IMR-90 (cell line): ENCODE results near the gene PAFAH1B2. TPM values are rescaled to one million over a fixed set of nuclear protein-coding genes. Genes with fewer than 3 reads are reported as not detected.
"Not testable (repeated sequence)": the region's sequence is repeated elsewhere in the genome, so short reads cannot be mapped to it uniquely, and the experiment has no call there.

Experiments
- ATAC-seq: fragments of 200-7000 bp; cut with Tn5 transposase; 2 replicates; pipeline ENCODE4 v1.9.1; 2020; ENCODE audit warnings: low read depth, mild to moderate bottlenecking, moderate library complexity
- BruUV-seq: library from RNA; stranded (reverse); fragments of 400-500 nt; replicated peaks from 2 replicates; lab custom pipeline; 2021; lab: Mats Ljungman, UMichigan
- CTCF ChIA-PET: fragments of 300-600 bp; formaldehyde crosslinking; extraction: SDS; loops from one replicate; lab custom pipeline; 2021; ENCODE audit warnings: antibody characterized with exemption; lab: Yijun Ruan, JAX
- POLR2A ChIA-PET: fragments of 300-600 bp; sonication (Branson Sonifier 250); formaldehyde crosslinking; loops from one replicate; lab custom pipeline; 2022; ENCODE audit warnings: antibody characterized with exemption; ENCODE audit not compliant: unreplicated experiment; lab: Charles Lee
- DNase-seq: peaks from one replicate; pipeline ENCODE4 v3.0.0; 2013
- H2AFZ ChIP-seq: replicated peaks from 2 replicates; pipeline ENCODE3; 2013; ENCODE audit warnings: low read length, mild to moderate bottlenecking; ENCODE audit not compliant: poor library complexity
- H2AK5ac ChIP-seq: 2 replicates; pipeline ENCODE4 v1.6.1; 2013; ENCODE audit warnings: low read depth, low read length, inconsistent platforms
- H2AK9ac ChIP-seq: replicated peaks from 2 replicates; pipeline ENCODE3; 2013; ENCODE audit warnings: mild to moderate bottlenecking, low read depth, low read length, moderate library complexity; ENCODE audit not compliant: poor library complexity
- H2BK120ac ChIP-seq: 2 replicates; pipeline ENCODE4 v1.6.1; 2013; ENCODE audit warnings: low read depth, low read length, inconsistent platforms
- H2BK15ac ChIP-seq: 3 replicates; pipeline ENCODE4 v1.6.1; 2013; ENCODE audit warnings: low read depth, low read length, inconsistent platforms
- H2BK20ac ChIP-seq: 2 replicates; pipeline ENCODE4 v1.6.1; 2013; ENCODE audit warnings: low read depth, mild to moderate bottlenecking, inconsistent platforms, low read length, moderate library complexity
- H2BK5ac ChIP-seq: 2 replicates; pipeline ENCODE4 v1.6.1; 2013; ENCODE audit warnings: mild to moderate bottlenecking, low read depth, low read length, inconsistent platforms; ENCODE audit not compliant: poor library complexity, severe bottlenecking
- H3K14ac ChIP-seq: replicated peaks from 2 replicates; pipeline ENCODE4 v1.6.1; 2013; ENCODE audit warnings: low read depth, low read length, inconsistent platforms
- H3K18ac ChIP-seq: 2 replicates; pipeline ENCODE4 v1.6.1; 2013; ENCODE audit warnings: low read depth, low read length, control low read depth
- H3K23ac ChIP-seq: 2 replicates; pipeline ENCODE4 v1.6.1; 2013; ENCODE audit warnings: low read depth, low read length, inconsistent platforms
- H3K27ac ChIP-seq: 2 replicates; pipeline ENCODE4 v1.5.1; 2013; ENCODE audit warnings: mild to moderate bottlenecking, control low read depth, low read length; ENCODE audit not compliant: insufficient read depth
- H3K27me3 ChIP-seq: 2 replicates; pipeline ENCODE4 v1.6.1; 2013; ENCODE audit warnings: low read length; ENCODE audit not compliant: control insufficient read depth, insufficient read depth
- H3K36me3 ChIP-seq: 2 replicates; pipeline ENCODE4 v1.6.1; 2013; ENCODE audit warnings: low read length, mixed read lengths; ENCODE audit not compliant: control insufficient read depth, insufficient read depth
- H3K4ac ChIP-seq: 2 replicates; pipeline ENCODE4 v1.6.1; 2013; ENCODE audit warnings: low read depth, low read length, inconsistent platforms
- H3K4me1 ChIP-seq: 2 replicates; pipeline ENCODE4 v1.6.1; 2013; ENCODE audit warnings: low read length, mixed read lengths; ENCODE audit not compliant: control insufficient read depth, insufficient read depth
- H3K4me2 ChIP-seq: 2 replicates; pipeline ENCODE4 v1.6.1; 2013; ENCODE audit warnings: low read depth, mild to moderate bottlenecking, control low read depth, low read length, moderate library complexity
- H3K4me3 ChIP-seq: 2 replicates; pipeline ENCODE4 v1.5.1; 2013; ENCODE audit warnings: low read depth, mild to moderate bottlenecking, control low read depth, low read length, moderate library complexity; ENCODE audit not compliant: insufficient read depth
- H3K56ac ChIP-seq: 2 replicates; pipeline ENCODE4 v1.6.1; 2013; ENCODE audit warnings: low read length, inconsistent platforms; ENCODE audit not compliant: insufficient read depth; ENCODE audit errors: extremely low read depth
- H3K79me1 ChIP-seq, 2 experiments: 2 replicates each; pipeline ENCODE4 v1.6.1; 2013; ENCODE audit warnings: low read length in 2 of 2, inconsistent platforms in 1 of 2, low read depth in 1 of 2
- H3K9ac ChIP-seq: 2 replicates; pipeline ENCODE4 v1.6.1; 2013; ENCODE audit warnings: low read depth, low read length, control low read depth
- H3K9me1 ChIP-seq: 2 replicates; pipeline ENCODE4 v1.6.1; 2013; ENCODE audit warnings: low read length, inconsistent platforms; ENCODE audit not compliant: insufficient read depth
- H3K9me3 ChIP-seq: 2 replicates; pipeline ENCODE4 v1.6.1; 2013; ENCODE audit warnings: low read length; ENCODE audit not compliant: control insufficient read depth, insufficient read depth
- H4K20me1 ChIP-seq: 2 replicates; pipeline ENCODE4 v1.6.1; 2013; ENCODE audit warnings: low read length, inconsistent platforms; ENCODE audit not compliant: insufficient read depth
- H4K5ac ChIP-seq: 2 replicates; pipeline ENCODE4 v1.6.1; 2013; ENCODE audit warnings: mild to moderate bottlenecking, low read depth, low read length, control low read depth
- H4K8ac ChIP-seq, 2 experiments: 2 replicates each; pipeline ENCODE4 v1.6.1; 2013; ENCODE audit warnings: low read depth in 2 of 2, low read length in 2 of 2, control low read depth in 1 of 2, inconsistent platforms in 1 of 2
- H4K91ac ChIP-seq: 2 replicates; pipeline ENCODE4 v1.6.1; 2013; ENCODE audit warnings: low read depth, low read length, inconsistent platforms; ENCODE audit not compliant: insufficient read depth
- BHLHE40 ChIP-seq: fragments of 150-350 bp; IDR thresholded peaks from 2 replicates; pipeline ENCODE4 v1.6.1; 2016; ENCODE audit warnings: mild to moderate bottlenecking, low read depth, low read length
- CEBPB ChIP-seq: IDR thresholded peaks from 2 replicates; pipeline ENCODE4 v1.6.1; 2012; ENCODE audit warnings: low read depth, low read length, improper control_type of control experiment
- CHD1 ChIP-seq: IDR thresholded peaks from 2 replicates; pipeline ENCODE4 v1.6.1; 2012; ENCODE audit warnings: low read depth, low read length, improper control_type of control experiment
- MAFK ChIP-seq: IDR thresholded peaks from 2 replicates; pipeline ENCODE4 v1.6.1; 2012; ENCODE audit warnings: low read depth, low read length, improper control_type of control experiment
- MAZ ChIP-seq: IDR thresholded peaks from 2 replicates; pipeline ENCODE4 v1.6.1; 2012; ENCODE audit warnings: low read depth, mild to moderate bottlenecking, low read length, improper control_type of control experiment, moderate library complexity, borderline replicate concordance
- NFE2L2 ChIP-seq: fragments of 150-350 bp; IDR thresholded peaks from 2 replicates; pipeline ENCODE4 v1.6.1; 2016; ENCODE audit warnings: low read depth, mild to moderate bottlenecking, low read length
- RFX5 ChIP-seq: IDR thresholded peaks from 2 replicates; pipeline ENCODE4 v1.8.0; 2012; ENCODE audit warnings: low read depth, mild to moderate bottlenecking, low read length, moderate library complexity
- WGBS, 2 experiments: methylation state at CpG; one replicate each; pipeline versions ENCODE4 v1.1.5 to v1.1.7; 2013; ENCODE audit warnings: missing lambda C conversion rate in 2 of 2; ENCODE audit not compliant: insufficient read length in 1 of 2; ENCODE audit errors: extremely low coverage in 2 of 2; 5-methylcytosine and 5-hydroxymethylcytosine counted together
- dilution Hi-C: fragments of 300-500 bp; cut with HindIII; formaldehyde crosslinking; loops from one replicate; pipeline ENCODE4 v1.14.3; 2018; ENCODE audit warnings: low sequenced_read_pairs; ENCODE audit not compliant: unreplicated experiment
- in situ Hi-C: fragments of 300-500 bp; cut with MboI; formaldehyde crosslinking; loops from 3 replicates; pipeline ENCODE4 v1.14.3; 2019; ENCODE audit warnings: low sequenced_read_pairs, inconsistent platforms, mixed read lengths
- intact Hi-C: fragments of 100-400 bp; cut with micrococcal nuclease; formaldehyde crosslinking; loops from 2 replicates; pipeline ENCODE4 v1.10.0; 2022
- polyA plus RNA-seq, 3 experiments: library from polyadenylated mRNA; depleted of rRNA; stranded (reverse); fragments of >200 nt; gene quantifications; 2 replicates each; pipeline ENCODE4 v1.2.3, GENCODE V29; 2012; ENCODE audit warnings: low replicate concordance in 1 of 3
- total RNA-seq: library from RNA; depleted of rRNA; stranded (reverse); fragments of >200 nt; gene quantifications from 2 replicates; pipeline ENCODE4 v1.2.3, GENCODE V29; 2012
- TF ChIP-seq, protein P1 (sequence below): conservative IDR thresholded peaks from 2 replicates; pipeline ENCODE4 v1.5.1; 2012; ENCODE audit warnings: mild to moderate bottlenecking, low read depth, low read length, improper control_type of control experiment

Gene PAFAH1B2
- total and polyA plus RNA-seq, 2 of the 4 experiments (the other 2 are of a cell fraction): 29.8 to 280 TPM

DNA sequence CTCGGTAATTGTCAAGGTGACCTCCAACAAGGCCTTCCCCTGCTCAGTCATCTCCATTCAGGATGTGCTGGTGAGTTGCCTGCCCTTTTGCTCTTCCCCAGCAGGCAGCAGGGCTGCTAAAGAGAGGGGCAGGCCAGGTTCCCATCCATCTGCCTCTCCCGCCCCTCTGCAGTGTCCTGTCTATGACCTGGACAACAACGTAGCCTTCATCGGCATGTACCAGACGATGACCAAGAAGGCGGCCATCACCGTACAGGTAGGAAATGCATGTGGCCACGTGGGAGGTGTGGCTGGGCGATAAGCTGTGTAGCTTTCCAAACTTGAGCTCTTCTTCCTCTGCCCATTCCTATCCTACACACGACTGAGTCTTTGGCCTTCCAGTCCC is 38.5 kb downstream of the PAFAH1B2 start:
- Histone ChIP-seq H3K4me3 (no peak overlapping the region), H3K14ac (no peak overlapping the region), H2AK9ac (peak overlapping the region; percentile 5), H3K9me1 (peaks cover 8% of the 10 kb centered on the region), H4K20me1 (no peaks in the 10 kb centered on the region; the same call in 1 of the 2 replicates), H3K4me1 (peaks cover 13% of the 10 kb centered on the region), H3K36me3 (peaks cover 34% of the 10 kb centered on the region), H3K27ac (no peak overlapping the region), H2AFZ (no peak overlapping the region), H3K9me3 (no peaks in the 10 kb centered on the region), H3K9ac (no peak overlapping the region), H4K8ac (no peak overlapping the region), H2BK15ac (no peak overlapping the region), H3K79me1 (peaks cover 21 to 31% of the 10 kb centered on the region in 2 experiments), H2BK20ac (no peak overlapping the region), H3K27me3 (no peaks in the 10 kb centered on the region), H3K4ac (no peak overlapping the region), H3K18ac (no peak overlapping the region), H2BK120ac (no peak overlapping the region), H4K5ac (no peak overlapping the region), H2AK5ac (no peak overlapping the region), H3K23ac (no peak overlapping the region), H4K91ac (no peak overlapping the region), H3K4me2 (no peak overlapping the region), H2BK5ac (no peak overlapping the region), H3K56ac (no peak overlapping the region)
- no TSS peak for BruUV-seq
- intact Hi-C loops (no loop called here), dilution Hi-C loops (no loop called here), in situ Hi-C loops (no loop called here)
- DNase-seq (no peak), ATAC-seq (no peak)
- ChIA-PET CTCF (no interaction called here), POLR2A (no interaction called here)
- no peak for TF ChIP-seq BHLHE40
- TF ChIP-seq CEBPB: no peak
- no peak for TF ChIP-seq NFE2L2
- TF ChIP-seq CHD1: no peak
- TF ChIP-seq MAFK: no peak
- TF ChIP-seq, protein P1, sequence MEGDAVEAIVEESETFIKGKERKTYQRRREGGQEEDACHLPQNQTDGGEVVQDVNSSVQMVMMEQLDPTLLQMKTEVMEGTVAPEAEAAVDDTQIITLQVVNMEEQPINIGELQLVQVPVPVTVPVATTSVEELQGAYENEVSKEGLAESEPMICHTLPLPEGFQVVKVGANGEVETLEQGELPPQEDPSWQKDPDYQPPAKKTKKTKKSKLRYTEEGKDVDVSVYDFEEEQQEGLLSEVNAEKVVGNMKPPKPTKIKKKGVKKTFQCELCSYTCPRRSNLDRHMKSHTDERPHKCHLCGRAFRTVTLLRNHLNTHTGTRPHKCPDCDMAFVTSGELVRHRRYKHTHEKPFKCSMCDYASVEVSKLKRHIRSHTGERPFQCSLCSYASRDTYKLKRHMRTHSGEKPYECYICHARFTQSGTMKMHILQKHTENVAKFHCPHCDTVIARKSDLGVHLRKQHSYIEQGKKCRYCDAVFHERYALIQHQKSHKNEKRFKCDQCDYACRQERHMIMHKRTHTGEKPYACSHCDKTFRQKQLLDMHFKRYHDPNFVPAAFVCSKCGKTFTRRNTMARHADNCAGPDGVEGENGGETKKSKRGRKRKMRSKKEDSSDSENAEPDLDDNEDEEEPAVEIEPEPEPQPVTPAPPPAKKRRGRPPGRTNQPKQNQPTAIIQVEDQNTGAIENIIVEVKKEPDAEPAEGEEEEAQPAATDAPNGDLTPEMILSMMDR: no peak
- TF ChIP-seq MAZ: no peak
- no peak for TF ChIP-seq RFX5
- WGBS, 2 experiments: 100% methylated on average over 1 of the region's 10 CpGs; no CpG with 5 or more reads in 1 of the 2 experiments

- BruUV-seq, H4K8ac ChIP-seq, H3K27me3 ChIP-seq, H3K18ac ChIP-seq, intact Hi-C loops, in situ Hi-C loops, H3K4me2 ChIP-seq, CTCF ChIA-PET, H2AFZ ChIP-seq, H2BK20ac ChIP-seq, H4K91ac ChIP-seq, POLR2A ChIA-PET, H3K4me3 ChIP-seq, H4K20me1 ChIP-seq, DNase-seq, H3K9ac ChIP-seq, H2BK15ac ChIP-seq, H4K5ac ChIP-seq, H2BK5ac ChIP-seq, H3K56ac ChIP-seq, ATAC-seq, H3K4ac ChIP-seq, H3K9me1 ChIP-seq, H2BK120ac ChIP-seq, H3K14ac ChIP-seq, H2AK9ac ChIP-seq, dilution Hi-C loops, H3K23ac ChIP-seq, H2AK5ac ChIP-seq, H3K9me3 ChIP-seq, H3K27ac ChIP-seq: not testable (repeated sequence)
- Histone ChIP-seq H3K4me1 (peaks cover 10% of the 10 kb centered on the region), H3K79me1 (peaks cover 21 to 28% of the 10 kb centered on the region in 2 experiments), H3K36me3 (peaks cover 40% of the 10 kb centered on the region)
- 100% methylated on average over 4 of the region's 13 CpGs; no CpG with 5 or more reads in 1 of the 2 experiments for WGBS, 2 experiments
Measured at GRCh38 chr11:117183178-117183577, 39.1 kb downstream of the PAFAH1B2 start.
